ENCODE measurements around the gene GABARAP.
A peak's percentile ranks its signal among the peaks of the same experiment; 100 is the strongest.

GABARAP gene

GRCh38 chr17:7207120-7208001 lies 34.9 kb downstream of the GABARAP start:
- no peak for DNase-seq (ENCODE audit: low read depth in 2 of 2)

DNA sequence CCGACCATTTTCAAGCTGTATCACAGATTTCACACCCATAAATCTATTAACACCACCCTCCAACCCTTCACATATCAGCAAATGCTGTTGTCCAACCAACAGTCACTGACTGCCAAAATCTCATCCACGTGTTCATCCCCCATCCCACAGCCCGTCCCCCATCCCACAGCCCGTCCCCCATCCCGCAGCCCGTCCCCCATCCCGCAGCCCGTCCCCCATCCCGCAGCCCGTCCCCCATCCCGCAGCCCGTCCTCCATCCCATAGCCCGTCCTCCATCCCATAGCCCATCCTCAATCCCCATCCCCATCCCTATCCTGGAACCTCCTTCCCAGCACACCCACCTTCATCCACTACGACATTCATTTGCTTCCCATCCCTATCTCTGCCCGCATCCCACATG lies 36.7 kb downstream of the GABARAP start:
- no peak for DNase-seq (ENCODE audit: low read depth in 2 of 2)

DNA sequence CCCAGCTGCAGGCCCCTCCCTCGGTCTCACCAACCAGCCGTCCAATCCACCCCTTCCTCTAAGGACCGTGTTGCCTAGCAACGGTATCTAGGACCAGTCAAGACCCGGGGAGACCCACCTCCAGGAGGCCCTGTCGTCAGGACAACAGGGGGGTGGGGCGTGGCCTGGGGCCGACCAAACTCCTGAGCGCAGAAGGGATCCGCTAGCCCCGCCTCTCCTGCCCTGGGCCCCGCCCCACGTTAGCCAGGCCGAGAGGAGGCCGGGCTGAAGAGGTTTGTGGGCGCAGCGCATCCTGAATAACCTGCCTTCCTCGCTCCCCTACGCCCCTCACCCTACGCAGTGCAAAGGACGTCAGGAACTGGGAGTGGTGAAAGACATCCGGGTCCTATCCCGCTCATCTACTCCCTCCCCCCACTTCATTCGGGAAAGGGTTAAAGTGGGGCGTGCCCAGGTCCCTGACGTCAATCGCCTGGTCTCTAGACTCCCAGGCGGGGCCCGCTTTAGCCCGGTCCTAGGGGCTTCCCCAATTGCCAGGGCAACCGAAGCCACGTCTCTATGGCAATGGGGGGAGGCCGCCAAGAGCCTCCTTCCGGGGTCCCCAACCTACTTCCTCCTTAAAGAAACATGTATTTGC lies 37.3 kb downstream of the GABARAP start:
- peak; percentile 86 to 89 for DNase-seq (ENCODE audit: low read depth in 2 of 2)

DNA sequence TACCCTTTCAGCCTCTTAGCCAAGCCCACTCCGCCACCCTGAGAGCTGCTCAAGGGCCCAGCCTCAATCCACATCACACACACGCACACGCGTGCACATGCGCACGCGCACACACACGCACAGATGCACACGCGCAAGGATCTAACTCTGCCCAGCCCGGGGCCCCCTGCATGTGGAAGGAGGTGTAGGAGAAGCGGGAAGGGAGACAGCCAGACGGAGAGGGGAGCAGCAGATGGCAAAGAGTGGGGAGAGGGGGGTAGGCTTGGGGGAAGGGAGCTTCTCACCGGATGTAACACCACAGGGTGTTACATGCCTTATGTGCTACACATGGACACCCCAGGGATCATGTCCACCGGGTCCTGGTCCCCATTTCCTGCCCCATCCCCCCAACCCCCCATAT lies 37.9 kb downstream of the GABARAP start:
- no peak for DNase-seq (ENCODE audit: low read depth in 2 of 2)

- DNase-seq (ENCODE audit: low read depth in 2 of 2) = no peak
Measured at GRCh38 chr17:7203391-7203790, 38.9 kb downstream of the GABARAP start.

DNA sequence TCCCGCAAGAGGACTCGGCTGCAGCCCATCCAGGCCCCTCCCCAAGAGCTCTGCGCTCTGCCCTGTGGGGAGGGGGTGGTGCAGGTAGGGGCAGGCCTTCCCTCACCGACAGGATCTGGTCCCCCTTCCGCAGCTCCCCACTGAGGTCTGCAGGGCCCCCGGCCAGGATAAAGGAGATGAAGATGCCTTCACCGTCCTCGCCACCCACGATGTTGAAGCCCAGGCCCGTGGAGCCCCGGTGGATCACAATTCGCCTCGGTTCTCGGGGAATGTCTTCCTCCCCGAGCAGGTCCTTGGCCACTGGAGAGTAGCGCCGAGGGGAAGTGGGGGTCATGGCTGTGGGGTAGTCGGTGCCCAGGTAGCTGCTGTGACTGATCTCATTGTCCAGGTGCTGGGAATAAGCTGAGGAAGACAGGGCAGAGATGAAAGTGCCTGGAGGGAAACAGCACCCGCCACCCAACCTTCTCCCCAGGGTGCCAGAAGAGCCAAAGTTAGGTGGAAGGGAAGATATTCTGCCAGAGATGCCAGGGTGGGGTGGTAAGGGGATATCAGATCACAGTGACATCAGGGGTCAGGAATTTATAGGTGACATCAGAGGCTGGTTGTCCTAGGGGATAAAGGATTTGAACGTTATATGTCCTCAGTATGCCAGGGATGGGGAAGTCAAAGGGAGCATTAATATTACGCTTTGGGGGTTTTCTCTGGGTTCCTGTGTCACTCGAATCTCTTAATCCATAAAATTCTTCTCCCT lies 45.4 kb downstream of the GABARAP start:
- no peak for DNase-seq (ENCODE audit: low read depth in 2 of 2)

- no peak for DNase-seq (ENCODE audit: low read depth in 2 of 2)
Measured at GRCh38 chr17:7195971-7196370, 46.3 kb downstream of the GABARAP start.

- no peak for DNase-seq (ENCODE audit: low read depth in 2 of 2)
Measured at GRCh38 chr17:7192271-7192937, 49.8 kb downstream of the GABARAP start.

DNA sequence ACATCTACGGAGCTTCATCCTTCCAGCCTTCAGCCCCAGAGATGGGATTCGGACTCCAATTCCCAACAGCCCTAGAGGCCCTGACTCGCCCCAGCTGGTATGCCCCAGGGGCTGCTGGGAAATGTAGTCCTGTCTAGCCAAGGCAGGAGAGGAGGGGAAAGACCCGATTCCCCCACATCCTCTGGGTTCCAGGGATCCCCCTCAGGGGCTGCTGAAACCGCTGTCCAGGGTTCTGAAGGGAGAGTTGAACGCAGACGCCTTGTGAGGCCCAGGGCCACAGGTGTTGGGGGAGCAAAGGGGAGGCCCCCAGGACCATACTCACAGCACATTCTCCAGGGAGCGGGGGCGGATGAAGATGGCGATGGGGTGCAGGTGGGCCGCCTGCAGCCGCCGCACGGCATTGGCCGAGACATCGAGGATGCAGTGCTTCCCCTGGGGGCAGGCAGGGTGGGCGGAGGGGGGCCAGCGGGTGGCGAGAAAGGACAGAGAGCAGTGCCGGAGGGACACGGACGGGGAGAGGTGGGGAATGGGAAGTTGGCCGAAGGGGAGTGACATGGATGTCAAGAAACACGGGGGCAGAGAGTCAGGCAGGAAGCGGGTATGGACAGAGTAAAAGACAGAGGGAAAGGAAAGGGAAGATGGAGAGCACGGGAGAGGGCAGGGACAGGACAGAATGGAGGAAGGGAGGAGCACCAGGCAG lies 50.5 kb downstream of the GABARAP start:
- DNase-seq (ENCODE audit: low read depth in 2 of 2) = no peak

DNA sequence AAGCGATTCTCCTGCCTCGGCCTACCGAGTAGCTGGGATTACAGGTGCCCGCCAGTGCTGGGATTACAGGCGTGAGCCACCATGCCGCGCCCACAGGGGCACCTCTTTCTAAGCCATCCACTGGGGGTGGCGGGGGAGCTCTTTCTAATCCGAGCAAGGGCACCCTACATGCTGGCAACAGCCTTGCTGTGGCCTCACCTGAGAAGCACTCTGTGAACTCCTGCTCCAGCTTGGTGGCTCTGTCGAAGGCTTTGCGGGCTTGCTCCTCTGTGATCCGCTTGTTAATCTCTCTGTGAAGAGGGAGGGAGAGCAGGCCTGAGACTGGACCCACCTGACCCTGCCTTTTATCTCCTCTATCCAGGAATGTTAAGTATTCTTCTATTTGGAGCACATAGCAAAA lies 51.2 kb downstream of the GABARAP start:
- DNase-seq (ENCODE audit: low read depth in 2 of 2) = no peak

GRCh38 chr17:7190276-7190917 lies 51.9 kb downstream of the GABARAP start:
- no peak for DNase-seq (ENCODE audit: low read depth in 2 of 2)
